Peyer's patch (tissue), 4 donors: ENCODE data around the gene NEXMIF.

Experiments
- POLR2A ChIP-seq, 2 donors: fragments of 450-650 bp; IDR thresholded peaks; one replicate each; pipeline ENCODE4 v1.5.1; 2017; ENCODE audit warnings: antibody characterized with exemption in 2 of 2, mild to moderate bottlenecking in 2 of 2, moderate library complexity in 2 of 2
- TF ChIP-seq, protein P1 (sequence below), 6 experiments: fragments of 450-650 bp in 4 of 6; fragments of 200-600 bp in 2 of 6; sonication (generic) in 1 of 6; IDR thresholded peaks; one replicate each; pipeline ENCODE4 v1.5.1; 2017 to 2019; ENCODE audit warnings: antibody characterized with exemption in 6 of 6, mild to moderate bottlenecking in 3 of 6, moderate library complexity in 1 of 6

DNA sequence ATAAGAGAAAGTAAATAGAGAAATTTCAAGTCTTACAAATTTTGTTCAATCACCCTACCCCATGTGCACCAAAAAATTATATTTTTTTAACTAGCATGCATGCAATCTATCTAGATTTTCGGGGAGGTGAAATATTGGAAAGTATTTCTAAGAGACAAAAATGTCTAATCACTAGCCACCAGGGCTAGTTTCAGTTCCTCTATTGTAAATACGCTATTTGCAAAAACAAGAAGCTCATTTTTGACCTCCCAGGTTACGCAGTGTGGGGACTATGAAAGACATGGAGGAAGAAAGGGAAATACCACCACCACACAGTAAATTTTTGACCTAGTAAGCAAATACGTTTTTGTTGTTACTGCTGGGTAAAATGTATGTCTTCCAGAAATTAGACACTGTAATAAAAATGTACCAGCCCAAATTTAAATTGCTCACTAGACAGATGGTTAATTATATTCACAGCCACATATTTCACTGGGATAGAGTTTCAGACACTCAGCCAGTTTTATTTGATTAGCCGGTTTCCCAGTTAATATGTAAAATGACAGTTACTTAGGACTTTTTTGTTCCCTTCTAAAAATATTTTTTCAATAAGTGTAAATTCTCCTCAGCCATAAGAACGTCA lies 2.2 kb downstream of the NEXMIF start:
- TF ChIP-seq, protein P1, sequence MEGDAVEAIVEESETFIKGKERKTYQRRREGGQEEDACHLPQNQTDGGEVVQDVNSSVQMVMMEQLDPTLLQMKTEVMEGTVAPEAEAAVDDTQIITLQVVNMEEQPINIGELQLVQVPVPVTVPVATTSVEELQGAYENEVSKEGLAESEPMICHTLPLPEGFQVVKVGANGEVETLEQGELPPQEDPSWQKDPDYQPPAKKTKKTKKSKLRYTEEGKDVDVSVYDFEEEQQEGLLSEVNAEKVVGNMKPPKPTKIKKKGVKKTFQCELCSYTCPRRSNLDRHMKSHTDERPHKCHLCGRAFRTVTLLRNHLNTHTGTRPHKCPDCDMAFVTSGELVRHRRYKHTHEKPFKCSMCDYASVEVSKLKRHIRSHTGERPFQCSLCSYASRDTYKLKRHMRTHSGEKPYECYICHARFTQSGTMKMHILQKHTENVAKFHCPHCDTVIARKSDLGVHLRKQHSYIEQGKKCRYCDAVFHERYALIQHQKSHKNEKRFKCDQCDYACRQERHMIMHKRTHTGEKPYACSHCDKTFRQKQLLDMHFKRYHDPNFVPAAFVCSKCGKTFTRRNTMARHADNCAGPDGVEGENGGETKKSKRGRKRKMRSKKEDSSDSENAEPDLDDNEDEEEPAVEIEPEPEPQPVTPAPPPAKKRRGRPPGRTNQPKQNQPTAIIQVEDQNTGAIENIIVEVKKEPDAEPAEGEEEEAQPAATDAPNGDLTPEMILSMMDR (IDR thresholded peaks at IDR 0.05) = no peak
- no peak for TF ChIP-seq POLR2A (IDR thresholded peaks at IDR 0.05)
